Measurements from ENCODE around the gene TMEM184A.

DNA sequence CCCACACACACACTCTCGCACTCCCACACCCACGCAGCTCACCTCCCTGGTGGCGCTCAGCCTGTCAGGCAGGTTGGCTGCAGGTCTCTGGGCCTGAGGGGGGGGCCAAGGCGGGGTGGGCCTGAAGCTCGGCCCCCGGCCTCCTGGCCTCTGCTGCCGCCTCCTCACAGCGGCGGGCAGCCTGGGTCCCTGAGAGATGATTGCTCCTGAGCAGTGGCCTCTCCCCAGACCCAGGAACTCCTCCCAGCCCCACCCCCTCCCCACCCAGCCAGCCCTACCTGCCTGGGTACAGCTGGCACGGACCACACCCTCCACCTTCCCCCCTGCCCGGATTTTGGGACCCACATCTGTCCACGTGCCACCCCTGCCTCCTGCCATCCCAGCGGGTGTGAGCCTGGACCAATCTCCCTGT lies 4.6 kb upstream of the TMEM184A start:
- TF ChIP-seq, protein P1, sequence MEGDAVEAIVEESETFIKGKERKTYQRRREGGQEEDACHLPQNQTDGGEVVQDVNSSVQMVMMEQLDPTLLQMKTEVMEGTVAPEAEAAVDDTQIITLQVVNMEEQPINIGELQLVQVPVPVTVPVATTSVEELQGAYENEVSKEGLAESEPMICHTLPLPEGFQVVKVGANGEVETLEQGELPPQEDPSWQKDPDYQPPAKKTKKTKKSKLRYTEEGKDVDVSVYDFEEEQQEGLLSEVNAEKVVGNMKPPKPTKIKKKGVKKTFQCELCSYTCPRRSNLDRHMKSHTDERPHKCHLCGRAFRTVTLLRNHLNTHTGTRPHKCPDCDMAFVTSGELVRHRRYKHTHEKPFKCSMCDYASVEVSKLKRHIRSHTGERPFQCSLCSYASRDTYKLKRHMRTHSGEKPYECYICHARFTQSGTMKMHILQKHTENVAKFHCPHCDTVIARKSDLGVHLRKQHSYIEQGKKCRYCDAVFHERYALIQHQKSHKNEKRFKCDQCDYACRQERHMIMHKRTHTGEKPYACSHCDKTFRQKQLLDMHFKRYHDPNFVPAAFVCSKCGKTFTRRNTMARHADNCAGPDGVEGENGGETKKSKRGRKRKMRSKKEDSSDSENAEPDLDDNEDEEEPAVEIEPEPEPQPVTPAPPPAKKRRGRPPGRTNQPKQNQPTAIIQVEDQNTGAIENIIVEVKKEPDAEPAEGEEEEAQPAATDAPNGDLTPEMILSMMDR (IDR thresholded peaks at IDR 0.05) = no peak
- no peak for TF ChIP-seq EZH2 (IDR thresholded peaks at IDR 0.05; ENCODE audit: borderline replicate concordance, insufficient read depth, low read depth, low read length, poor library complexity, severe bottlenecking)

Measured in B cell (primary cell).